Activated CD8-positive, alpha-beta memory T cell treated with anti-CD3 and anti-CD28 coated beads, Interleukin-2, amount 10 ng/mL, durations not matched to agents 7 days and 5 days (primary cell): ENCODE data around the gene MACIR. TPM values are rescaled to one million over a fixed set of nuclear protein-coding genes. Genes with fewer than 3 reads are reported as not detected.

Source experiments
- ATAC-seq: fragments of 150-1000 bp; cut with Tn5 transposase; one replicate; pipeline ENCODE4 v1.10.0; 2021; ENCODE audit warnings: moderate library complexity
- CTCF ChIA-PET: fragments of 350-600 bp; sonication (Branson Sonifier 250); formaldehyde crosslinking; loops from one replicate; lab custom pipeline; 2021; ENCODE audit warnings: antibody characterized with exemption; lab: Charles Lee
- DNase-seq: peaks from one replicate; pipeline ENCODE4 v3.0.0-alpha.2; 2020
- H3K27ac Mint-ChIP-seq: one replicate; pipeline ENCODE4 v1.8.0; 2021; ENCODE audit warnings: mild to moderate bottlenecking, mixed read lengths
- H3K27me3 Mint-ChIP-seq: one replicate; pipeline ENCODE4 v1.8.0; 2021; ENCODE audit warnings: mixed read lengths
- H3K36me3 Mint-ChIP-seq: one replicate; pipeline ENCODE4 v1.8.0; 2021; ENCODE audit warnings: mild to moderate bottlenecking, mixed read lengths
- H3K4me1 Mint-ChIP-seq: one replicate; pipeline ENCODE4 v1.8.0; 2021; ENCODE audit warnings: mixed read lengths
- H3K4me3 Mint-ChIP-seq: one replicate; pipeline ENCODE4 v1.8.0; 2021; ENCODE audit warnings: mild to moderate bottlenecking, moderate library complexity, mixed read lengths
- H3K9me3 Mint-ChIP-seq: one replicate; pipeline ENCODE4 v1.8.0; 2022; ENCODE audit warnings: low read depth, mixed read lengths
- total RNA-seq, 2 experiments: library from RNA; stranded (reverse); gene quantifications; one replicate each; pipeline ENCODE4 v1.2.3, GENCODE V29; 2021

The MACIR gene
- total RNA-seq, 2 experiments from 2014 or later, result 6.4 to 9.5 TPM

- peaks cover 23% of the 10 kb centered on the region for H3K27me3 Mint-ChIP-seq
- DNase-seq, result no peak
- CTCF ChIA-PET, result no interaction called here
- ATAC-seq, result no peak
- no peaks in the 10 kb centered on the region for H3K36me3 Mint-ChIP-seq
- no peaks in the 10 kb centered on the region for H3K4me1 Mint-ChIP-seq
- no peak overlapping the region for H3K4me3 Mint-ChIP-seq
- H3K9me3 Mint-ChIP-seq, result no peaks in the 10 kb centered on the region
- no peak overlapping the region for H3K27ac Mint-ChIP-seq
Measured at GRCh38 chr5:103307470-103307869, 48.9 kb downstream of the MACIR start.

GRCh38 chr5:103308774-103309173 is 50.2 kb downstream of the MACIR start:
- CTCF ChIA-PET, result no interaction called here
- H3K27me3 Mint-ChIP-seq, result peaks cover 25% of the 10 kb centered on the region
- DNase-seq (no peak), ATAC-seq (no peak)
- H3K4me3 Mint-ChIP-seq, result no peak overlapping the region
- no peaks in the 10 kb centered on the region for H3K36me3 Mint-ChIP-seq
- no peaks in the 10 kb centered on the region for H3K4me1 Mint-ChIP-seq
- H3K27ac Mint-ChIP-seq, result no peak overlapping the region
- H3K9me3 Mint-ChIP-seq, result no peaks in the 10 kb centered on the region

GRCh38 chr5:103313056-103313455 is 54.5 kb downstream of the MACIR start:
- Mint-ChIP-seq H3K27ac (no peak overlapping the region), H3K36me3 (no peaks in the 10 kb centered on the region), H3K27me3 (peaks cover 37% of the 10 kb centered on the region), H3K4me1 (no peaks in the 10 kb centered on the region), H3K4me3 (no peak overlapping the region), H3K9me3 (no peaks in the 10 kb centered on the region)
- CTCF ChIA-PET, result no interaction called here
- ATAC-seq, result no peak
- no peak for DNase-seq

GRCh38 chr5:103315455-103315854 is 56.9 kb downstream of the MACIR start:
- Mint-ChIP-seq H3K4me1 (no peaks in the 10 kb centered on the region), H3K9me3 (no peaks in the 10 kb centered on the region), H3K4me3 (no peak overlapping the region), H3K36me3 (no peaks in the 10 kb centered on the region), H3K27ac (no peak overlapping the region), H3K27me3 (peaks cover 33% of the 10 kb centered on the region)
- CTCF ChIA-PET, result no interaction called here
- DNase-seq, result no peak
- ATAC-seq, result no peak

GRCh38 chr5:103327451-103327850 is 68.9 kb downstream of the MACIR start:
- H3K4me1 Mint-ChIP-seq, result no peaks in the 10 kb centered on the region
- no peak overlapping the region for H3K4me3 Mint-ChIP-seq
- H3K36me3 Mint-ChIP-seq, result no peaks in the 10 kb centered on the region
- peaks cover 49% of the 10 kb centered on the region for H3K27me3 Mint-ChIP-seq
- no peaks in the 10 kb centered on the region for H3K9me3 Mint-ChIP-seq
- H3K27ac Mint-ChIP-seq, result no peak overlapping the region
- ATAC-seq (no peak), DNase-seq (no peak)
- CTCF ChIA-PET, result no interaction called here

- no peaks in the 10 kb centered on the region for H3K4me1 Mint-ChIP-seq
Measured at GRCh38 chr5:103327893-103328292, 69.3 kb downstream of the MACIR start.

More at GRCh38 chr5:103327893-103328292, 69.3 kb downstream of the MACIR start:
- no peak overlapping the region for H3K27ac Mint-ChIP-seq
- no peak for ATAC-seq
- no peak overlapping the region for H3K4me3 Mint-ChIP-seq
- DNase-seq, result no peak
- CTCF ChIA-PET, result no interaction called here
- no peaks in the 10 kb centered on the region for H3K36me3 Mint-ChIP-seq
- H3K27me3 Mint-ChIP-seq, result peaks cover 50% of the 10 kb centered on the region
- H3K9me3 Mint-ChIP-seq, result no peaks in the 10 kb centered on the region

Other genes with a start within 250 kb of the MACIR start
- gene GIN1, start 138.6 kb upstream of the MACIR start, total RNA-seq, result 10 to 100 TPM; 10.1 to 10.8 TPM
- 10 to 100 TPM; 61.4 to 62.6 TPM for gene PPIP5K2, start 138.5 kb upstream of the MACIR start, total RNA-seq